Subcutaneous adipose tissue (tissue), 4 donors: ENCODE measurements around the gene APPL2. TPM values are rescaled to one million over a fixed set of nuclear protein-coding genes. Genes with fewer than 3 reads are reported as not detected.

Experiments used
- total RNA-seq, 4 donors: library from RNA; depleted of rRNA; stranded (reverse); fragments of >200 nt; gene quantifications; one replicate each; pipeline ENCODE4 v1.1.0, GENCODE V29; 2016
- TF ChIP-seq, protein P1 (sequence below): fragments of 450-650 bp; IDR thresholded peaks from one replicate; pipeline ENCODE4 v1.5.1; 2016; ENCODE audit warnings: low read depth, mild to moderate bottlenecking, control low read depth, antibody characterized with exemption, moderate library complexity

The APPL2 gene
- total RNA-seq, 4 donors from 2014 or later, result 64.6 to 127 (median 94.1) TPM

GRCh38 chr12:105267711-105268110 is 31.7 kb upstream of the APPL2 start:
- TF ChIP-seq, protein P1, sequence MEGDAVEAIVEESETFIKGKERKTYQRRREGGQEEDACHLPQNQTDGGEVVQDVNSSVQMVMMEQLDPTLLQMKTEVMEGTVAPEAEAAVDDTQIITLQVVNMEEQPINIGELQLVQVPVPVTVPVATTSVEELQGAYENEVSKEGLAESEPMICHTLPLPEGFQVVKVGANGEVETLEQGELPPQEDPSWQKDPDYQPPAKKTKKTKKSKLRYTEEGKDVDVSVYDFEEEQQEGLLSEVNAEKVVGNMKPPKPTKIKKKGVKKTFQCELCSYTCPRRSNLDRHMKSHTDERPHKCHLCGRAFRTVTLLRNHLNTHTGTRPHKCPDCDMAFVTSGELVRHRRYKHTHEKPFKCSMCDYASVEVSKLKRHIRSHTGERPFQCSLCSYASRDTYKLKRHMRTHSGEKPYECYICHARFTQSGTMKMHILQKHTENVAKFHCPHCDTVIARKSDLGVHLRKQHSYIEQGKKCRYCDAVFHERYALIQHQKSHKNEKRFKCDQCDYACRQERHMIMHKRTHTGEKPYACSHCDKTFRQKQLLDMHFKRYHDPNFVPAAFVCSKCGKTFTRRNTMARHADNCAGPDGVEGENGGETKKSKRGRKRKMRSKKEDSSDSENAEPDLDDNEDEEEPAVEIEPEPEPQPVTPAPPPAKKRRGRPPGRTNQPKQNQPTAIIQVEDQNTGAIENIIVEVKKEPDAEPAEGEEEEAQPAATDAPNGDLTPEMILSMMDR, result no peak

DNA sequence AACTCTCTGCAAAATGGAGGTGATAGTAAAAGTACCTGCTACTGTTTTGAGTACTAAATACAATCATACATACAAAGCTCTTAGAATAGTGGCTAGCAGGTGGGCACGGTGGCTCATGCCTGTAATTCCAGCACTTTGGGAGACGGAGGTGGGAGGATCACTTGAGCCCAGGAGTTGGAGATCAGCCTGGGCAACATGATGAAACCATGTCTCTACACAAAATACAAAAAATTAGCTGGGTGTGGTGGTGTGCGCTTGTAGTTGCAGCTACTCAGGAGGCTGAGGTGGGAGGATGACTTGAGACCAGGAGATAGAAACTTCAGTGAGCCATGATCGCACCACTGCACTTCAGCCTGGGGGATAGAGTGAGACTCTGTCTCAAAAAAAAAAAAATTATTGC is 28.8 kb upstream of the APPL2 start:
- TF ChIP-seq, protein P1, result no peak

- TF ChIP-seq, protein P1, result no peak
These were observed 26.6 kb upstream of the APPL2 start for GRCh38 chr12:105262461-105263184.

DNA sequence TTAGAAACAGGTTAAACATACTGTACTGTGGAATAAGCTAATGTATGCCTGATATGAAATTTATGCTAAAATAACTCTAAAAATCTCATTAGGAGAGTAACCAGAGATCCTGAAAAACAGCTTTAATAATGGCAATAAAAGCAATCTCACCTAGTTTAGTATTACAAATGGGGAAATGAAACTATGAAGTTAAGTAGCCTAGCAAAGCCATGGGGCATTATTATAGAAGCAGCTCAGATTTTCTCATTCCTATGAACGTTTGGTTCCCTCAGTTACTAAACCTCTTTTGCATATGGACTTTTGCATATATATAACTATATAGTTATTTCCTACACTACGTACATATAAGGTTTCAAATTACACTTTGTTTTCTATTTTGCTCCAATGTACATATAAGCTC is 25.0 kb upstream of the APPL2 start:
- TF ChIP-seq, protein P1, result no peak

GRCh38 chr12:105259226-105259625 is 23.3 kb upstream of the APPL2 start:
- TF ChIP-seq, protein P1, result no peak

- TF ChIP-seq, protein P1, result no peak
These were observed 21.4 kb upstream of the APPL2 start for GRCh38 chr12:105257321-105257728.

- TF ChIP-seq, protein P1, result no peak
These were observed 20.9 kb upstream of the APPL2 start for GRCh38 chr12:105256921-105257320.
